ENCODE data around the gene CNPPD1.

CNPPD1 gene

GRCh38 chr2:219158025-219158424, 18.7 kb downstream of the CNPPD1 start:
- DNase-seq: no peak

DNA sequence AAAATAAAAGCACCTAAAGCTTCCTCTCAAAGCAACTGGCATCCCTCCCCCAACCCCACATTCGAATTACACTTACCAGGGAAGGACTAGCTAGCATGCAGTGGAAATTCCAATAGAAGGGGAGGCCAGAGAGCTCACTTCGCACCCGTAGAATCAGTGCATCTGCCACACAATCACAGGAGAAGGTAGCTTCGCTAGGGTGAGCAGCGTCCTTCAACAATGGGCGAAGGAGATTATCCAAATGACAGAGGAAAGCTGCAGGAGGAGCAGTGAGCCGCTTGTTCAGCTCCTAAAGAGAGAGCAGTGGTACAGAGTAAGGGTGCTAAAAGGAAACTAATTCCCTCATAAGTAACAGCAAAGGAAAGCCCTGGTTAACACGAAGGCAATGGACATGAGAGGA, 19.3 kb downstream of the CNPPD1 start:
- no peak for DNase-seq

DNA sequence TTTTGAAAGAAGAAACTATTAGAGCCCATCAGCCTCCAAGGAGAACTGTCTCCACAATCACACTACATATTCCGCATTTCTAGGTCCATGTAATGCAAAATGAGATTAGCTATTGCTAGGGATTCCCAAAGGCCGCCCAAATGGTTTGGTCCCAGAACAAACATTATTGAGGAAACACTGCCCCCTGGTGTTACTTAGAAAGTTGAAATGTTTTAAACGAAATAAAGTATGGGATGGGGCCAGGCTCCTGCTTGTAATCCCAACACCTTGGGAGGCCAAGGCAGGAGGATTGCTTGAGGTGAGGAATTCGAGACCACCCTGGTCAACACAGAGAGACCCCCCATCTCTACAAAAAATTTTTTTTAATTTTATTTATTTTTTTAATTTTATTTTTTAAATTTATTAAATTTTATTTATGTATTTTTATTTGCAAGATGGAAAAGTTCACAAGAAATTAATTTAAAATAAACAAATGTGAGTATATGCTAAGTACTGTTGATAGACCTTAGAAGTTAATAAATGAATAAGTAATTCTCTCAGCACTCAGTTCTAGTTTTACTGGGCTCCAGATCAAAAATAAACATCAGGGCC, 21.6 kb downstream of the CNPPD1 start:
- no peak for DNase-seq

GRCh38 chr2:219149667-219150066, 27.1 kb downstream of the CNPPD1 start:
- no peak for DNase-seq

DNA sequence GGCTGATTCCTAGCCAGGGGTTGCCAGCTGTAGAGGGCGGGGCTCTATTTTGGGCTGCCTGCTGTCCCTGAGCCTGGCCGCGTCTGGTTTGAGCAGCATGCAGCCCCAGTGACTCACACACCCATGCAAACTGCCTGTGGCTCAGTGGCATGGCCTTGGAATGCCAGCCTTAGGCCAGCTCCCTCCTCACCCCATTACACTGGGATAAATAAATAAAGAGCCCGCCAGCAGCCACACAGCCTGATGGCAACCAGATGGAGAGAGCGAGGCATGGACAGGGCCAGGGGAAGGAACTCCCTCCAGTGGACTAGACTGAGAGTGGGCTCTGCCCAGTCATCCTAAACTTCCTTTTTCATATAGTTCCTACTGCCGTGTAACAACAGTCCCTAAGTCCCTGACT, 34.4 kb downstream of the CNPPD1 start:
- DNase-seq: no peak

DNA sequence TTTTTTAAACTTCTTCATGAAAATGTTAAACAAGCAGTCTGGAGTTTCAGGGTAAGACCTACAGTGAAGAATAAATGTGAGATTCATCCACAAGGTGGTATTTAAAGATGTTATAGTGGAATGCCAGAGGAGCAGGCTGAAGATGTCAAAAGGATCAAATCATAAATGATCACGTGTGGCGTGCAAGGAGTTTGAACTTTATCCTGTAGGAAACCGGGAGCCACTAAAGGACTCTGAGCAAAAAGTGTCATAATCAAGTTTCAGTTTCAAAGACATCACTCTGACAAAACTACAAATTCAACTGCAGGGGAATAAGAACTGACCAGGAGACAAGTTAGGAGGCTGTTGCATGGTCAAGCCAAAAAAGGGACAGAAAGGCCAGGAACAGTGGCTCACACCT, 36.0 kb downstream of the CNPPD1 start:
- DNase-seq: no peak

DNA sequence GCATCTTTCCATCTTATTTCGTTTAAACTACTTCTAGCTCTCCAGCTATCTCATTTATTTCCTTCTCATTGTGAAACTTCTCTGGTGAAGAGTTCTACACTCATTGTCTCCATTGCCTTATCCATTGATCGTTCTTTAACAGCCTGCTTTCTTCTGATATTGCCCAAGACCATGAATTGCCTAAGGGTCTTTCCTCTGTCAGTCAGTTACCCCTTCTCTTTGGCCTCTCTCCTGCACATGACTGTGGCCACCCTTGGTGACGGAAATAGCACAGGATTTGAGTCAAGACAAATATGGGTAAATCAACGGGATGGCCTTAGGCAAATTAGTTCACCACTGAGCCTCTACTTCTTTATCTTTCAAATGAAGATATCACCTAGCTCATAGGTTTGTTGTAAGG, 42.7 kb downstream of the CNPPD1 start:
- DNase-seq: no peak

- DNase-seq: no peak
Measured at GRCh38 chr2:219131744-219132143, 45.0 kb downstream of the CNPPD1 start.

DNA sequence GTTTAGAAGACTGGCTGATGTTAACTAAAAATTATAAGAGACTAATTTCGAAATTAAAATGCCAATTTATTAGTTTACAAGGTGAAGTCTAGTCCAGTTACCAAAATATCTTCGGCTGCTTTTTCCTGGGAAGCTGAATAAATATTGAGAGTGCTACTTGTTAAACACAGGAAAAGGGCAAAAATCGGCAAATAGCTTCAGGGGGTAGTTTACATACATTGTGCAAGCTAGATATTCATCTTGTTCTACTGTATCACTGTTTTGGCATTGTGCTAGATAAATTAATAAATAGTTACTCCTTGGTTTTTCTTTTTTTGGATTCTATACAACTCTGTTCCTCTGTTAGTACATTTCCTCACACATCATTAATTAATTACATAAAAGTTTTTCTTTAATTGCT, 45.4 kb downstream of the CNPPD1 start:
- DNase-seq: no peak

GRCh38 chr2:219129589-219129988, 47.1 kb downstream of the CNPPD1 start:
- no peak for DNase-seq

DNA sequence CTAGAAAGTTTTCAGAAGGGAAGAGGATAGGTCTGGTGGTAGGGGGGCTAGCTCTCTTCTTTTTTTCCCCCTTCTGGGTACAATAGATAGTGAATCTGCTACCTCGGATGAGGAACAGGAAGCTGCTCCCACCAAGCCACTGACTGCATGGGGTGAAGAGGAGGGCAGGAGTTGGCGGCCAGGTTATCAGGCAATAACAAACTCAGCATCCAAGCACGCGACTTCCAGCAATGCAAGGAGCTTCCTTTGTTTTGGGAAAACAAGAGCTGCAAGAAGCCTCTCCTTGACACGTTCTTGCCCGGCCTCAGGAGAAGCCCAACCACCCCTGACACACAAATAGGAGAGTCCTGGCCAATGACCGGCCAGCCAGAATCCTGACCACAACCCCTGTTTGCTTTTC, 48.3 kb downstream of the CNPPD1 start:
- DNase-seq: no peak

- DNase-seq: no peak
Measured at GRCh38 chr2:219127037-219127635, 49.6 kb downstream of the CNPPD1 start.

- DNase-seq: no peak
Measured at GRCh38 chr2:219126555-219126954, 50.2 kb downstream of the CNPPD1 start.

GRCh38 chr2:219125886-219126270, 50.8 kb downstream of the CNPPD1 start:
- no peak for DNase-seq

DNA sequence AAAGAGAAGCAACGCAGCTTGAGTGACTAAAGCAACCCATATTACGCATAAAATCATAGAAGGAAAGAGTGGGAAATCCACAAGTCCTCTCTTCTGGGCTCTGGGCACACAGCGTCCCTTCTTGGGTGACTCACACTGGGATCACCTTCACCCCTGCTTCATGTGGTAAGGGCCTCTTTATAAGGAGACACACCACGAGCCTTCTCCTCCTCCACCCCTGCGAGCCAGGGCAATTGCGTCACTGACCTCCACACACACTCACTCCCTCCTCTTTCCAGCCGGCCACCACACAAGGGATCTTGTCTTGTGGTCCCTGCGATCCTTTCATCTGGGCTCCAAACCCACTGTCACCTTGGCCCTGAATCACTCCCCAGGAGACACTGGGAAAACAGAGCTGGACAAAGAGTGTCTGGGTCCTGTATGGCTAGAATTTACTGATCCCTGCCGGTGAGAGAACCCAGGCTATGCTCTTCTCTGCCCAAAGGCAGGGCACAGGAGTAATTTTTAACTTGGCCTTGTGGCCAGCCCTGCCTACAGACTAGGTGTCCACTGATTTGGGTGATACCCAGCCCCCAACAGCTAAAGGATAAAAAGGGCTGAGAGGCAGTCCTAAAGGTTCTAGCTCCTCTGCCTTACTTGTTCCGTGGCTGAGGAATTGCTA, 51.4 kb downstream of the CNPPD1 start:
- DNase-seq: no peak

GRCh38 chr2:219124381-219125110, 52.2 kb downstream of the CNPPD1 start:
- DNase-seq: no peak

DNA sequence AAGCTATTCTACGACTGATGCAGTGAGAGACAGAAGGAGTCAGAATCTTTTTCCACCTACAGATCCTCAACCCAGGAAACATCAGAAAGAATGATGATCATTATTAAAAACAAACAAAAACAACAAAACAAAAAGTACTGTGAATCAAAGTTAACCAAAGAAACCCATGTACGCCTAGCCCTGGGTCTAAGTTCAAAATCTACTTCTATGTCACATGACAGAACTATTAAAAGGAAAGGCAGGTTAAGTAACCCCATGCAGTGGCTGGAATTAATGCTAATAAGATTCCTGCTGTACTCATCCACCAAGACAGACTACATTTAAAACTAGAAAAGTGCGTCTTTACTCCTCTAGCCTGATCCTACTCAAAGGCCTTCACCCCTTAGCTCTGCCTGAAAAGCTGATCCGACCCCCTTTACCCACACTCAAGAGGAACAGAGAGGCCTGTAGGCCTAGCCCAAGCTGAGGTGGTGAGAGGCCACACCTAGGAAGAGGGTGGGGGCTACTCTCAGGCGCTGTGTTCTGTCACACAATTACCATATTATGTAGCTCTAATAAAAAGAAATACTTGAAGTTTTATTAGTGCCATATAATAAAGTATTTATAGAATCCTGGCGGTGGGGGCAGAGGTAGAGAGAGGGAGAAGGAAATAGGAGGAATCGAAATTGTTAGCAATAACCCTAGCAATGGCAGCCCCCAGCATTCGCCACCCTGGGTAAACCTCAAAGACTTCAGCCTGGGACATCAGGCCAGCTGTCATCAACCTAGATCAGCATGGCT, 53.2 kb downstream of the CNPPD1 start:
- DNase-seq: no peak

- DNase-seq: no peak
Measured at GRCh38 chr2:219122202-219122980, 54.3 kb downstream of the CNPPD1 start.
